Stimulated activated CD8-positive, alpha-beta memory T cell treated with anti-CD3 and anti-CD28 coated beads, Interleukin-12 subunit alpha, Interleukin-12 subunit beta, amount 100 ng/mL, for 24 hours (primary cell): ENCODE data around the gene G0S2.

ENCODE experiments used
- DNase-seq: peaks from one replicate; pipeline ENCODE4 v3.0.0-alpha.2; 2020; ENCODE audit errors: extremely low read depth

G0S2 gene

GRCh38 chr1:209674957-209675564, at the start of gene G0S2:
Gene G0S2 (plus strand): TSS chr1:209675412. CDS start chr1:209675685, 273 bp downstream.
- no peak for DNase-seq

GRCh38 chr1:209625791-209626285, 49.4 kb upstream of the G0S2 start:
- no peak for DNase-seq

- no peak for DNase-seq
Observed at GRCh38 chr1:209626346-209627026, 48.7 kb upstream of the G0S2 start.

- DNase-seq = no peak
Observed at GRCh38 chr1:209627027-209627731, 48.0 kb upstream of the G0S2 start.

- DNase-seq = peak; percentile 47
Observed at GRCh38 chr1:209627732-209628196, 47.4 kb upstream of the G0S2 start.

- DNase-seq = no peak
Observed at GRCh38 chr1:209628618-209629299, 46.5 kb upstream of the G0S2 start.

GRCh38 chr1:209629621-209630382, 45.4 kb upstream of the G0S2 start:
- DNase-seq = no peak

- no peak for DNase-seq
Observed at GRCh38 chr1:209630383-209631225, 44.6 kb upstream of the G0S2 start.

- no peak for DNase-seq
Observed at GRCh38 chr1:209633335-209633997, 41.7 kb upstream of the G0S2 start.

GRCh38 chr1:209634005-209634737, 41.0 kb upstream of the G0S2 start:
- DNase-seq = no peak

GRCh38 chr1:209635850-209636249, 39.4 kb upstream of the G0S2 start:
- DNase-seq = no peak

- no peak for DNase-seq
Observed at GRCh38 chr1:209641832-209642172, 33.4 kb upstream of the G0S2 start.

GRCh38 chr1:209642816-209643215, 32.4 kb upstream of the G0S2 start:
- no peak for DNase-seq

GRCh38 chr1:209643285-209644020, 31.8 kb upstream of the G0S2 start:
- no peak for DNase-seq

- no peak for DNase-seq
Observed at GRCh38 chr1:209645574-209646452, 29.4 kb upstream of the G0S2 start.

- no peak for DNase-seq
Observed at GRCh38 chr1:209646558-209646957, 28.7 kb upstream of the G0S2 start.

- DNase-seq = no peak
Observed at GRCh38 chr1:209647156-209647555, 28.1 kb upstream of the G0S2 start.

GRCh38 chr1:209648346-209648745, 26.9 kb upstream of the G0S2 start:
- DNase-seq = no peak
